Suprapubic skin (tissue), 3 donors: ENCODE data around the gene MMP7.

Experiments
- CTCF ChIP-seq, 2 donors: fragments of 200-600 bp in 1 of 2; fragments of 450-650 bp in 1 of 2; sonication (generic) in 1 of 2; IDR thresholded peaks; one replicate each; pipeline ENCODE4 v1.5.1; 2016 to 2019; ENCODE audit warnings: antibody characterized with exemption in 2 of 2, mild to moderate bottlenecking in 1 of 2, moderate library complexity in 1 of 2
- EP300 ChIP-seq: sonication (generic); formaldehyde crosslinking; IDR thresholded peaks from one replicate; pipeline ENCODE4 v1.6.1; 2017; ENCODE audit warnings: antibody characterized with exemption

- TF ChIP-seq CTCF (IDR thresholded peaks at IDR 0.05) (no peak), EP300 (no peak)
These were observed 22.1 kb upstream of the MMP7 start for GRCh38 chr11:102552447-102553194.
